GM20431 (cell line): ENCODE measurements around the gene RUFY4.

ENCODE experiments used
- in situ Hi-C: fragments of 300-500 bp; cut with MseI, MboI; formaldehyde crosslinking; loops from one replicate; pipeline ENCODE4 v1.15.0; 2020; ENCODE audit warnings: low sequenced_read_pairs; ENCODE audit not compliant: unreplicated experiment

RUFY4 gene

DNA sequence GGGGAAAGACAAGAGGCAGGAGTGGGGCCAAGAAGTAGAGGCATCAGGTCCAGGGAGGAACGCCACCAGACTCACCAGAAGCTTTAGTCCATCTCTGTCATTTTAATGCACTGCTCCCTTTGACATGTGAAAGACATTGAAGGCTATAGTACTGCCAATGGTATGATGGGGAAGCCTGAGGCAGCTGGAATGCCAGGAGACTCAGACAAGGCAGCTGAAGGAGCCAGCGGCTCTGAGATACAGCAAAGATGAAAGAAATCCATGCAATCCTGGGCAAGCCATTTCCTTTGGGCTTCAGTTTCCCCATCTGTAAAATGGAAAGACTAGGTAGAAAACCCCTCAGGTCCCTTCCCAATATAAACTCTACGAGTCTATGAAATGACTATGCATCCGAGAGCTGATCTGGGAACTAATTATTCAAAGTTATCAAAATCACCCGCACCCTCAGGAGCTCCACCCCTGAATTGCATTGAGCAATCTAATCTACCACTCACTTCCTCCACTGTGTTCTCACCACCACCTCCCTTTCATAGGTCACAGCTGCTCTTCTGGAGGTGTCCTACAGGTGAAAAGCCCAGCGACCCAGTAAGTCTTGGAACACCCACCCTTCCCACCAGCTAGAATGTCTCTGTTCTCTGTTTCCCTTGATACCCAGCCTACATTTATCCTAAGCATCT, 59.9 kb downstream of the RUFY4 start:
- in situ Hi-C loops = no loop called here

DNA sequence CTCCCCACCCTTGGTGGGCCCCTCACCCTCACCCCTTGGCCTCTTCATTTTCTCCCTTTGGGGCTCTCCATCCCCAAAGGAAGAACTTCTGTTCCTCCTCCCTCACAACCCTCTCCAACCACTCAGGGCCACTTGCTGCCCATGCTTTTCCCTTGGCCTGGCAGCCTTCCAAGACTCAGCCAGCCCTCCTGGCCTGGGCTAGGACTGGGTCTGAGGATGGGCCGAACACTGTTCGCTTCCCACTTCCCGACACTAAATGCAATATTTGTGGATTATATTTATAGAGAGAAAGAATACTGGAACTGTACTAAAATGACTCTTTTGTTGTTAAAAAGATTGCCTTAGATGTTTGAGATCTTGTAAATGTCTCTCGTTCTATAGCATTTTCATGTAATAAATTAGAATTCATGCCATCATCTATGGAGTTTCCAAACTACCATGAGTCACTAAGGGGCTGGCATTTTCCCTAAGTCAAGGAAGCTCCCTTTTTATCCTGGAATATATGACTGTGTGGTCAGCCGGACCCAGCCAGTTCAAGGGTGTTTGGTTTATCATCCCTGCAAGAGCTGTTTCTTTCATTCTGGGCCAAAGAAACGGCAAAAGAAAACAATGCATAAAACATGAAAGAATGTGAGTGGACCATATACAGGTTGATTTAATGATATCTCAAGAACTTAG, 60.5 kb downstream of the RUFY4 start:
- in situ Hi-C loops = no loop called here

DNA sequence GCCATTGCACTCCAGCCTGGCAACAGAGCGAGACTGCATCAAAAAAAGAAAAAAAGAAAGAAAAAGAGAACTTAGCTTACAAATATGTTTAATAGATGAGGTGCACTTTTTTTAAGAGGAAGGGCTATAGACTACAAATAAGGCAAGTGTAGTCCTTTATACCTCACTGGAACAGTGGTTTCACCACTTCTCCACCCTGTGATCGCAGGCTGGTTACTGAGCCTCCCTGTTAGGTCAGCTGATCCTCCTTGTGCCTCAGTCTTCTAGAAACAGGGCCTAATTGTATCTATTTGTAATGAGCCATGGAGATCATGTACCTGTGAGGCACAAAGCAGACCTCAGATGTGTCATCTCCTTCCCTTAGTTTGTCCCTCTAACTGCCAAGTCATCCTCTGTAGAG, 61.3 kb downstream of the RUFY4 start:
- in situ Hi-C loops = no loop called here

DNA sequence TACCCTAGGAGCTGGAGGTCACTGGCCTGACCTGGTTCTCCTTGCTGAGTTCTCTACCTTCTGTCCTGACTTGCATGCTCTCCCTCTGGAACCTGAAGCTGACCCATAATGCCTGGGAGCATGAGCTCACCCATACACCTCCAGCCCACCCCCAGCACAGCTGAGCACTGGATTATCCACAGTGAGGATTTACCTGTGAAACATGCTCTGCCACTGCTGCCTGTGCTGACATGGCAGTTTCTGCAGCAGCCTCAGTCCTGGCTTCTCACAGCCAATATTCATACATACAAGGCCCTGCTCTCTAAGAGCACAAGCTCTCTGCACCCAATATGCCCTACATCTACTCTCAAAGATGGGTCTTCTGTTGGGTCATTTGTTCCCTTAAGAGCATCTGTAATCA, 61.8 kb downstream of the RUFY4 start:
- in situ Hi-C loops = no loop called here

DNA sequence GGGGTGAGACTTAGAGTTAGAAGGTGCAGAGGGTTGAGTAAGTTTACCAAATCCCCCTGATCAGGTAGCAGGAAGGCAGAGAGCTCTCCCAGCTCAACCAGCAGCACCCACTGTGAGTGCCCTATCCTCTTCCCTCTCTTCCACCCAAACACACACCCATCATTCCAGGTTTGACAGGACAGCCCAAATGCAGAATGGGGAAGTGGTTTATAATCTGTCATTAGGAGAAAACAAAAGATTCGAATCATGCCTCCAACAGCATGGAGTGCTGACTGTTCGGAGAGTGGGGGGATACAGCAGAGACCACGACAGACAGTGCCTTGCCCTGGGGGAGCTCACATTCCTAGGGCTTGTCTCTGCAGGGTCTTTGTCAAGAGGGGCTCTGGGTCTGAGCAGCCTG, 68.5 kb downstream of the RUFY4 start:
- in situ Hi-C loops = no loop called here

DNA sequence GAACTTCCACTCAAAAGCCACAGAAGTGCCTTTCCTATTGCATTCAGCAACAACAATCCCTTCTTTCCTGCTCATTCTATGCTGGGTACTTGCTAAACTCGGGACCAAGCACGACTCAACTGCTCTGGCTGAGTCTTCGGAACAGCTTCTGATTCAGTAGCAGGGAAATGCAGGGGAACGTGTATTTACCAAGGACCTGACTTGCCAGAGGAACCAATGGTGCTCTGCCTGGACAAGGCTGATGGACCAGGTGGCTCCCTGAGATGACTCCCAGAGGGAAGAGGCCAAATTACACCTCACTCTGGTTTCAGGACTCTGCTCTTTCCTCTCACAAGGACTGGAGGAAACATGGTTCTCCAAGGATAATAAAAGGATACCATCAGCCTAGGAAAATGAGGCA, 69.0 kb downstream of the RUFY4 start:
- in situ Hi-C loops = no loop called here
